Breast epithelium (tissue), 4 donors: ENCODE results near the gene PNKD. TPM values are rescaled to one million over a fixed set of nuclear protein-coding genes. Genes with fewer than 3 reads are reported as not detected.

Experiments
- DNase-seq, 2 donors: peaks; one replicate each; pipeline ENCODE4 v3.0.0-alpha.2; 2019; ENCODE audit warnings: low spot score in 2 of 2
- H3K27ac ChIP-seq, 2 donors: fragments of 200-600 bp; sonication (generic) in 1 of 2; one replicate each; pipeline ENCODE4 v1.5.1; 2016 to 2019; ENCODE audit warnings: mild to moderate bottlenecking in 1 of 2
- H3K27me3 ChIP-seq, 2 donors: fragments of 200-600 bp; sonication (generic) in 1 of 2; one replicate each; pipeline versions ENCODE4 v1.5.1 to v1.6.0; 2017 to 2019; ENCODE audit warnings: control low read depth in 1 of 2, mild to moderate bottlenecking in 1 of 2
- H3K36me3 ChIP-seq: fragments of 200-600 bp; one replicate; pipeline ENCODE4 v1.5.1; 2019
- H3K4me1 ChIP-seq, 2 donors: fragments of 200-600 bp; sonication (generic); one replicate each; pipeline ENCODE4 v1.5.1; 2016 to 2019; ENCODE audit warnings: control low read depth in 1 of 2
- H3K4me3 ChIP-seq, 3 donors: fragments of 200-600 bp; sonication (generic); 1 replicate in 2 of 3; 2 replicates in 1 of 3; pipeline ENCODE4 v1.5.1; 2016 to 2019; ENCODE audit warnings: mild to moderate bottlenecking in 3 of 3, moderate library complexity in 2 of 3
- H3K9me3 ChIP-seq, 2 donors: fragments of 200-600 bp; sonication (generic) in 1 of 2; one replicate each; pipeline ENCODE4 v1.5.1; 2016 to 2019; ENCODE audit warnings: control low read depth in 1 of 2
- POLR2A ChIP-seq: fragments of 450-650 bp; IDR thresholded peaks from one replicate; pipeline ENCODE4 v1.6.1; 2016; ENCODE audit warnings: antibody characterized with exemption, mild to moderate bottlenecking, moderate library complexity
- POLR2AphosphoS5 ChIP-seq, 3 donors: sonication (generic); formaldehyde crosslinking; IDR thresholded peaks; one replicate each; pipeline ENCODE4 v1.6.1; 2017; ENCODE audit warnings: antibody characterized with exemption in 3 of 3
- intact Hi-C: fragments of 100-400 bp; cut with DNase I; formaldehyde crosslinking; loops from one replicate; pipeline ENCODE4 v1.15.1; 2023; ENCODE audit warnings: low total_unique reads
- total RNA-seq, 3 donors: library from RNA; depleted of rRNA; stranded (reverse); fragments of >200 nt; gene quantifications; one replicate each; pipeline ENCODE4 v1.1.0, GENCODE V29; 2016
- TF ChIP-seq, protein P1 (sequence below), 3 donors: fragments of 450-650 bp; IDR thresholded peaks; one replicate each; pipeline ENCODE4 v1.5.1; 2016 to 2017; ENCODE audit warnings: antibody characterized with exemption in 3 of 3, mild to moderate bottlenecking in 3 of 3, moderate library complexity in 3 of 3

The PNKD gene
- total RNA-seq, 3 donors from 2014 or later = 30.2 to 48.3 (median 35.6) TPM

DNA sequence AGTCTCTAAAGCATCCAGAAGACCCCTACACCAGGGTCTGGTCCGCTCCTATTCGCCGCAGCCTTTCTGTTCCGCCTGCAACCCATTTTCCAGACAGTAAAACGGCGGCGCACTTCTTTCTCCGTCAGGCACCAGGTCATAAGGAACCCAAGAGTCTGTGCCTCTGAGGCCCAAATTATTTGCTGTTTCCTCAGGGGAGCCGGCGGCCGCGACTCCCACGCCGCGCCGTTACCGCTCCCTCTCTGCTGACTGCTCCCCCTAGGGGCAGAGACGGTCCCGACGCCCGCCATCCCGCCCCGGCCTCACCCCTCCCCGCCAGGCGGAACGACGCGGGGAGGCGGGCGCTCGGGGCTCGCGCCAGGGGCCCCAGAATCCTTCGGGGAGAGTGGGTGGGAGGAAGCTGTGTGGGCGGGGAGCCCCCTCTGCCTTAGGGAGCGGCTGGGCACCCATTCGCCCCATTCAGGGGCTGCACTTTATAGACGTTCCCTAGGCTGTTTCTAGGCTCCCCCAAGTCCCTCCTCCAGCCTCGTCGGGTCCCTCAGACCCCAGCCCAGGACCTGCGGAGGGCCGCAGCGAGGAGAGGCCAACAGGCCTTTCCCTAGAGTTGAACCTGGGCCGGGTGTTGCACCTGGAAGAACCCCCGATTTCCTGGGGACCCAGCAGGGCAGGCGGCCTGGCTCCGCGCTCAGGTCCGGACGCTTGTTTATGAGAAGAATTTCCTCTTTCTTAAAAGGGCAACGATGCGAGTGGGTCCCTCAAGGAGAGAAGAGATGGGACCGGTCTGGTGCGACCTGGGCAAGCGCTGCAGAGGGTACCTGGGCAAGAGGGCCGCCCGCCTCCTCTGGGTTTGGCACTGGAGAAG lies 125.7 kb downstream of the PNKD start:
- H3K9me3 ChIP-seq = no peaks in the 10 kb centered on the region
- TF ChIP-seq POLR2A (peak; percentile 20), POLR2AphosphoS5 (IDR thresholded peaks at IDR 0.05) (peak in 2 of 3 donors; percentile 85 to 91)
- TF ChIP-seq, protein P1, sequence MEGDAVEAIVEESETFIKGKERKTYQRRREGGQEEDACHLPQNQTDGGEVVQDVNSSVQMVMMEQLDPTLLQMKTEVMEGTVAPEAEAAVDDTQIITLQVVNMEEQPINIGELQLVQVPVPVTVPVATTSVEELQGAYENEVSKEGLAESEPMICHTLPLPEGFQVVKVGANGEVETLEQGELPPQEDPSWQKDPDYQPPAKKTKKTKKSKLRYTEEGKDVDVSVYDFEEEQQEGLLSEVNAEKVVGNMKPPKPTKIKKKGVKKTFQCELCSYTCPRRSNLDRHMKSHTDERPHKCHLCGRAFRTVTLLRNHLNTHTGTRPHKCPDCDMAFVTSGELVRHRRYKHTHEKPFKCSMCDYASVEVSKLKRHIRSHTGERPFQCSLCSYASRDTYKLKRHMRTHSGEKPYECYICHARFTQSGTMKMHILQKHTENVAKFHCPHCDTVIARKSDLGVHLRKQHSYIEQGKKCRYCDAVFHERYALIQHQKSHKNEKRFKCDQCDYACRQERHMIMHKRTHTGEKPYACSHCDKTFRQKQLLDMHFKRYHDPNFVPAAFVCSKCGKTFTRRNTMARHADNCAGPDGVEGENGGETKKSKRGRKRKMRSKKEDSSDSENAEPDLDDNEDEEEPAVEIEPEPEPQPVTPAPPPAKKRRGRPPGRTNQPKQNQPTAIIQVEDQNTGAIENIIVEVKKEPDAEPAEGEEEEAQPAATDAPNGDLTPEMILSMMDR (IDR thresholded peaks at IDR 0.05) = peak; percentile 89 to 96 (median 93)
- no peaks in the 10 kb centered on the region for H3K27me3 ChIP-seq
- H3K36me3 ChIP-seq = no peaks in the 10 kb centered on the region
- H3K4me1 ChIP-seq = peaks cover 2 to 3% of the 10 kb centered on the region in 2 donors
- intact Hi-C loops = loop anchor here (2.0 kb wide), 1 partner anchor 103 kb away; the partner anchor contains the start of gene TMBIM1
- H3K27ac ChIP-seq = peak overlapping the region; percentile 97 to 99
- H3K4me3 ChIP-seq = peak overlapping the region; percentile 97 to 100 (median 98)
- peak; percentile 90 to 94 for DNase-seq

Other genes starting within 250 kb of the PNKD start
- 1 to 10 TPM in 1 of 3 donors, not detected in 2; 2.8 TPM for gene RUFY4, start 201.3 kb upstream of the PNKD start, total RNA-seq
- gene CXCR2, start 144.5 kb upstream of the PNKD start, total RNA-seq = under 1 TPM in 2 of 3 donors, not detected in 1; 0.16 to 0.33 TPM
- under 1 TPM in 1 of 3 donors, not detected in 2; 0.16 TPM for gene CXCR1, start 103.6 kb upstream of the PNKD start, total RNA-seq
- 100 to 1,000 TPM; 212 to 336 (median 248) TPM for gene ARPC2, start 53.3 kb upstream of the PNKD start, total RNA-seq
- 10 to 100 TPM in 1 of 3 donors, 1 to 10 TPM in 2; 5.2 to 22.2 (median 8.5) TPM for gene GPBAR1, start 9.5 kb upstream of the PNKD start, total RNA-seq
- 100 to 1,000 TPM; 150 to 164 (median 151) TPM for gene AAMP, start 382 bp upstream of the PNKD start, total RNA-seq
- 100 to 1,000 TPM; 168 to 330 (median 170) TPM for gene TMBIM1, start 22.0 kb downstream of the PNKD start, total RNA-seq
- gene CATIP, start 86.3 kb downstream of the PNKD start, total RNA-seq = under 1 TPM in 1 of 3 donors, not detected in 2; 0.44 TPM
- gene SLC11A1, start 111.8 kb downstream of the PNKD start, total RNA-seq = 10 to 100 TPM; 14.4 to 53.4 (median 17.9) TPM
- 100 to 1,000 TPM in 1 of 3 donors, 10 to 100 TPM in 2; 83.9 to 113 (median 95.9) TPM for gene CTDSP1, start 129.3 kb downstream of the PNKD start, total RNA-seq
- 1 to 10 TPM in 1 of 3 donors, under 1 TPM in 1, not detected in 1; under 0.01 to 2.9 TPM for gene VIL1, start 148.6 kb downstream of the PNKD start, total RNA-seq